NCI-H2196 treated with DMSO at 0.1 percent for 48 hours (cell line): ENCODE results near the gene AKT2.
A peak's percentile ranks its signal among the peaks of the same experiment; 100 is the strongest.
"Not testable (repeated sequence)": the region's sequence is repeated elsewhere in the genome, so short reads cannot be mapped to it uniquely, and the experiment has no call there.

Experiments
- DNase-seq: peaks from one replicate; lab custom pipeline; 2025; ENCODE audit not compliant: unreplicated experiment; lab: John Stamatoyannopoulos, UW

The AKT2 gene

GRCh38 chr19:40221858-40222619 lies 63.1 kb downstream of the AKT2 start:
- DNase-seq: peak; percentile 89

GRCh38 chr19:40220674-40221073 lies 64.5 kb downstream of the AKT2 start:
- no peak for DNase-seq

- DNase-seq: no peak
These were observed 65.3 kb downstream of the AKT2 start for GRCh38 chr19:40219721-40220276.

GRCh38 chr19:40219029-40219428 lies 66.1 kb downstream of the AKT2 start:
- DNase-seq: not testable (repeated sequence)

- no peak for DNase-seq
These were observed 66.9 kb downstream of the AKT2 start, which contains the start of gene TTC9B for GRCh38 chr19:40217934-40218890. Gene TTC9B (minus strand): TSS chr19:40218384. CDS start chr19:40218381, 3 bp downstream.

GRCh38 chr19:40217027-40217810 lies 67.9 kb downstream of the AKT2 start:
- DNase-seq: peak; percentile 66

- no peak for DNase-seq
These were observed 68.4 kb downstream of the AKT2 start for GRCh38 chr19:40216777-40217026.

- no peak for DNase-seq
These were observed 69.0 kb downstream of the AKT2 start for GRCh38 chr19:40216013-40216776.

GRCh38 chr19:40214936-40215335 lies 70.2 kb downstream of the AKT2 start:
- no peak for DNase-seq

- DNase-seq: no peak
These were observed 71.1 kb downstream of the AKT2 start for GRCh38 chr19:40213882-40214570.

- DNase-seq: no peak
These were observed 71.8 kb downstream of the AKT2 start for GRCh38 chr19:40213251-40213829.

GRCh38 chr19:40210889-40211288 lies 74.3 kb downstream of the AKT2 start:
- no peak for DNase-seq

GRCh38 chr19:40208602-40209001 lies 76.5 kb downstream of the AKT2 start:
- DNase-seq: no peak

GRCh38 chr19:40205760-40206159 lies 79.4 kb downstream of the AKT2 start:
- DNase-seq: no peak

GRCh38 chr19:40204381-40204780 lies 80.8 kb downstream of the AKT2 start:
- no peak for DNase-seq

GRCh38 chr19:40200341-40201099 lies 84.6 kb downstream of the AKT2 start:
- DNase-seq: no peak

- DNase-seq: no peak
These were observed 86.7 kb downstream of the AKT2 start for GRCh38 chr19:40198272-40198990.

- no peak for DNase-seq
These were observed 91.6 kb downstream of the AKT2 start for GRCh38 chr19:40193587-40193849.
